Adipocyte (in vitro differentiated cells): ENCODE data around the gene TRPM1.
A peak's percentile ranks its signal among the peaks of the same experiment; 100 is the strongest.

Source experiments
- DNase-seq: peaks from one replicate; pipeline ENCODE4 v3.0.0-alpha.2; 2015; ENCODE audit warnings: low read depth
- H3K27me3 ChIP-seq: replicated peaks from 2 replicates; pipeline ENCODE4 v1.7.0; 2013; ENCODE audit warnings: mild to moderate bottlenecking, low read length, moderate library complexity; ENCODE audit not compliant: control insufficient read depth, insufficient read depth
- H3K36me3 ChIP-seq: 2 replicates; pipeline ENCODE4 v1.7.0; 2013; ENCODE audit warnings: low read length, mild to moderate bottlenecking, moderate library complexity; ENCODE audit not compliant: control insufficient read depth, insufficient read depth, severe bottlenecking
- H3K4me1 ChIP-seq: 2 replicates; pipeline ENCODE4 v1.7.0; 2013; ENCODE audit warnings: mild to moderate bottlenecking, low read length, moderate library complexity; ENCODE audit not compliant: control insufficient read depth, insufficient read depth
- H3K4me3 ChIP-seq: 2 replicates; pipeline ENCODE4 v1.7.0; 2013; ENCODE audit warnings: mild to moderate bottlenecking, low read length, moderate library complexity
- H3K9ac ChIP-seq: 2 replicates; pipeline ENCODE4 v1.7.0; 2013; ENCODE audit warnings: mild to moderate bottlenecking, low read length, moderate library complexity
- H3K9me3 ChIP-seq: 2 replicates; pipeline ENCODE4 v1.7.0; 2013; ENCODE audit warnings: mild to moderate bottlenecking, low read length, moderate library complexity; ENCODE audit not compliant: control insufficient read depth

TRPM1 gene

GRCh38 chr15:31045606-31046005 lies 55.9 kb downstream of the TRPM1 start:
- no peak overlapping the region for H3K9ac ChIP-seq
- no peak for DNase-seq
- peaks cover 7% of the 10 kb centered on the region for H3K27me3 ChIP-seq
- H3K4me3 ChIP-seq: no peak overlapping the region
- no peaks in the 10 kb centered on the region for H3K4me1 ChIP-seq
- H3K9me3 ChIP-seq: no peaks in the 10 kb centered on the region
- H3K36me3 ChIP-seq: no peaks in the 10 kb centered on the region

GRCh38 chr15:31042751-31043150 lies 58.8 kb downstream of the TRPM1 start:
- peaks cover 13% of the 10 kb centered on the region for H3K27me3 ChIP-seq
- peak; percentile 74 for DNase-seq
- H3K9ac ChIP-seq: no peak overlapping the region
- peaks cover 3% of the 10 kb centered on the region for H3K9me3 ChIP-seq
- no peak overlapping the region for H3K4me3 ChIP-seq
- H3K4me1 ChIP-seq: no peaks in the 10 kb centered on the region
- H3K36me3 ChIP-seq: no peaks in the 10 kb centered on the region

GRCh38 chr15:31041610-31042009 lies 59.9 kb downstream of the TRPM1 start:
- H3K36me3 ChIP-seq: no peaks in the 10 kb centered on the region
- peaks cover 3% of the 10 kb centered on the region for H3K9me3 ChIP-seq
- H3K4me1 ChIP-seq: no peaks in the 10 kb centered on the region
- no peak overlapping the region for H3K4me3 ChIP-seq
- no peak for DNase-seq
- peaks cover 13% of the 10 kb centered on the region for H3K27me3 ChIP-seq
- no peak overlapping the region for H3K9ac ChIP-seq

GRCh38 chr15:31040611-31041010 lies 60.9 kb downstream of the TRPM1 start:
- Histone ChIP-seq H3K36me3 (no peaks in the 10 kb centered on the region), H3K9me3 (peaks cover 3% of the 10 kb centered on the region), H3K27me3 (peaks cover 13% of the 10 kb centered on the region), H3K4me1 (no peaks in the 10 kb centered on the region), H3K9ac (no peak overlapping the region), H3K4me3 (no peak overlapping the region)
- no peak for DNase-seq

GRCh38 chr15:31039961-31040360 lies 61.6 kb downstream of the TRPM1 start:
- no peaks in the 10 kb centered on the region for H3K36me3 ChIP-seq

GRCh38 chr15:31037731-31038477 lies 63.6 kb downstream of the TRPM1 start:
- no peak for DNase-seq
- Histone ChIP-seq H3K27me3 (peaks cover 13% of the 10 kb centered on the region), H3K9ac (no peak overlapping the region), H3K4me3 (no peak overlapping the region), H3K36me3 (no peaks in the 10 kb centered on the region), H3K9me3 (peaks cover 3% of the 10 kb centered on the region), H3K4me1 (peaks cover 10% of the 10 kb centered on the region)

More at GRCh38 chr15:31039961-31040360, 61.6 kb downstream of the TRPM1 start:
- no peak for DNase-seq
- Histone ChIP-seq H3K4me1 (no peaks in the 10 kb centered on the region), H3K4me3 (no peak overlapping the region), H3K9ac (no peak overlapping the region), H3K27me3 (peaks cover 13% of the 10 kb centered on the region), H3K9me3 (peaks cover 3% of the 10 kb centered on the region)

- Histone ChIP-seq H3K9ac (no peak overlapping the region), H3K36me3 (no peaks in the 10 kb centered on the region), H3K9me3 (peaks cover 3% of the 10 kb centered on the region), H3K4me3 (no peak overlapping the region), H3K27me3 (peaks cover 11% of the 10 kb centered on the region), H3K4me1 (peaks cover 18% of the 10 kb centered on the region)
- no peak for DNase-seq
Measured at GRCh38 chr15:31036783-31037182, 64.7 kb downstream of the TRPM1 start.

- no peaks in the 10 kb centered on the region for H3K36me3 ChIP-seq
- peaks cover 3% of the 10 kb centered on the region for H3K9me3 ChIP-seq
- H3K4me3 ChIP-seq: no peak overlapping the region
- peaks cover 9% of the 10 kb centered on the region for H3K27me3 ChIP-seq
- H3K9ac ChIP-seq: no peak overlapping the region
- peaks cover 18% of the 10 kb centered on the region for H3K4me1 ChIP-seq
- DNase-seq: no peak
Measured at GRCh38 chr15:31035610-31036009, 65.9 kb downstream of the TRPM1 start.

GRCh38 chr15:31034152-31034551 lies 67.4 kb downstream of the TRPM1 start:
- peaks cover 2% of the 10 kb centered on the region for H3K9me3 ChIP-seq
- H3K27me3 ChIP-seq: no peaks in the 10 kb centered on the region
- peaks cover 18% of the 10 kb centered on the region for H3K4me1 ChIP-seq
- H3K4me3 ChIP-seq: no peak overlapping the region
- no peaks in the 10 kb centered on the region for H3K36me3 ChIP-seq
- peak; percentile 46 for DNase-seq
- no peak overlapping the region for H3K9ac ChIP-seq

- peak; percentile 74 for DNase-seq
- Histone ChIP-seq H3K4me3 (no peak overlapping the region), H3K36me3 (no peaks in the 10 kb centered on the region), H3K9me3 (no peaks in the 10 kb centered on the region), H3K9ac (peak overlapping the region; percentile 3), H3K27me3 (no peaks in the 10 kb centered on the region), H3K4me1 (peaks cover 18% of the 10 kb centered on the region)
Measured at GRCh38 chr15:31032961-31033371, 68.6 kb downstream of the TRPM1 start.

GRCh38 chr15:31031471-31032067 lies 70.0 kb downstream of the TRPM1 start:
- H3K27me3 ChIP-seq: no peaks in the 10 kb centered on the region
- no peak overlapping the region for H3K4me3 ChIP-seq
- H3K36me3 ChIP-seq: no peaks in the 10 kb centered on the region
- H3K9me3 ChIP-seq: no peaks in the 10 kb centered on the region
- H3K4me1 ChIP-seq: peaks cover 18% of the 10 kb centered on the region
- no peak overlapping the region for H3K9ac ChIP-seq
- DNase-seq: peak; percentile 10
